Type B pancreatic cell (in vitro differentiated cells): ENCODE data around the gene DAZAP1. TPM values are rescaled to one million over a fixed set of nuclear protein-coding genes. Genes with fewer than 3 reads are reported as not detected.

ENCODE experiments used
- DNase-seq: peaks from one replicate; pipeline ENCODE4 v3.0.0; 2021; ENCODE audit warnings: mixed read lengths; ENCODE audit not compliant: unreplicated experiment; ENCODE audit errors: extremely low spot score
- H3K27ac Mint-ChIP-seq: 2 replicates; pipeline ENCODE4 v1.8.0; 2021; ENCODE audit warnings: mild to moderate bottlenecking, mixed read lengths
- H3K27me3 Mint-ChIP-seq: 2 replicates; pipeline ENCODE4 v1.8.0; 2021; ENCODE audit warnings: mixed read lengths
- H3K36me3 Mint-ChIP-seq: 2 replicates; pipeline ENCODE4 v1.8.0; 2021; ENCODE audit warnings: mixed read lengths
- H3K4me1 Mint-ChIP-seq: one replicate; pipeline ENCODE4 v1.8.0; 2021; ENCODE audit warnings: mixed read lengths; ENCODE audit not compliant: unreplicated experiment
- H3K4me3 Mint-ChIP-seq: 2 replicates; pipeline ENCODE4 v1.8.0; 2021; ENCODE audit warnings: mild to moderate bottlenecking, mixed read lengths
- H3K9me3 Mint-ChIP-seq: 2 replicates; pipeline ENCODE4 v1.8.0; 2021; ENCODE audit warnings: mixed read lengths
- CTCF ChIP-seq: fragments of 200-600 bp; sonication (generic); conservative IDR thresholded peaks from 2 replicates; pipeline ENCODE4 v1.5.0; 2021; ENCODE audit warnings: antibody characterized with exemption, mild to moderate bottlenecking
- total RNA-seq: library from RNA; stranded (reverse); gene quantifications from 2 replicates; pipeline ENCODE4 v1.2.1, GENCODE V29; 2021; ENCODE audit warnings: low replicate concordance

Gene DAZAP1
- total RNA-seq, 1 donor from 2014 or later: 124 TPM

DNA sequence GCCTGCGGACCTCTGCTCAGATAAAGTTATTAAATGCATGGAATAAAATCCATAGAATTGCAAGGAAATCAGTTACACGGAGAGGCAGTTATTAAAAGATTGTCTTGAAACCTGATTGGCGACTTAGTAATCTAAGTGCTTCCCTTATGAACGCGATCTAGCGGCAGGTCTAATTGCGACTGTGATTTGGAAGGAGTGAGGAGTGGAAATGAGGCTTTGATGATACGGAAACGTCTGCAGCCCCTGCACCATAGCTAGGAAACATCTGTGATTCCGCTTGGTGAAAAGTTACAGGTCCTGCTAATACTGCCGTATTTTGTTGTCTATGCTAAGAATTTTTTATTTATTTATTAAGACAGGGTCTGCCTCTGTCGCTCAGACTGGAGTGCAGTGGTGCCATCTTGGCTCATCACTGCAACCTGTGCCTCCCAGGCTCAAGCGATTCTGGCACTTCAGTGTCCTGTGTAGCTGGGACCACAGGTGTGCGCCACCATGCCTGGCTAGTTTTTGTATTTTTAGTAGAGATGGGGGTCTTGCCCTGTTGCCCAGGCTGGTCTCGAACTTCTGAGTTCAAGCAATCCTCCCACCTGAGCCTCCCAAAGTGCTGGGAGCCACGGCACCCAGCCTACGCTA is 22.8 kb upstream of the DAZAP1 start:
- no peak for TF ChIP-seq CTCF
- H3K4me1 Mint-ChIP-seq: peaks cover 14% of the 10 kb centered on the region
- H3K36me3 Mint-ChIP-seq: peaks cover 9% of the 10 kb centered on the region
- peaks cover 10% of the 10 kb centered on the region for H3K27me3 Mint-ChIP-seq
- H3K9me3 Mint-ChIP-seq: no peaks in the 10 kb centered on the region
- peak overlapping the region; percentile 82 for H3K4me3 Mint-ChIP-seq
- DNase-seq: no peak
- H3K27ac Mint-ChIP-seq: peak overlapping the region; percentile 42

DNA sequence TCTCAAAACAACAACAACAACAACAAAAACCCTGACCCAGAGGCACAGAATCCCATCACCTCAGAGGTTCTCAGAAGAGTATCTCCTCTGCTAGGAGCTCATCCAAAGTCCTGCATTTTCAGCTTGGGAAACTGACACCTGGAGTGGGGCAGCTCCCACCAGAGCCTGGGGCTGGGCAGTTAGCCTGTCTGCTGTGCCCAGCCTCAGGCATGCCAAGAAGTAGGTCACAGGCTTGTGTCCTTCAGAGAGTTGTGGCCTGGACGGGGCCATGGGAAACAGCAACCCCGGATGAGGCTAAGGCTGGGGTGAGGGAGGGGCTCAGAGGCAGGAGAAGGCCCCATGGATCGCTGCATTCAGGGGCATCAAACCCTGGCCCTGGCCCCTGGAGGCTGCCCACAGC is 21.6 kb upstream of the DAZAP1 start:
- Mint-ChIP-seq H3K4me1 (peaks cover 14% of the 10 kb centered on the region), H3K4me3 (no peak overlapping the region), H3K36me3 (peaks cover 9% of the 10 kb centered on the region), H3K27me3 (peaks cover 10% of the 10 kb centered on the region), H3K27ac (no peak overlapping the region), H3K9me3 (no peaks in the 10 kb centered on the region)
- no peak for TF ChIP-seq CTCF
- DNase-seq: no peak

GRCh38 chr19:1386945-1387683 is 20.3 kb upstream of the DAZAP1 start:
- H3K4me3 Mint-ChIP-seq: no peak overlapping the region
- H3K4me1 Mint-ChIP-seq: peaks cover 9% of the 10 kb centered on the region
- H3K9me3 Mint-ChIP-seq: no peaks in the 10 kb centered on the region
- no peak for TF ChIP-seq CTCF
- no peak overlapping the region for H3K27ac Mint-ChIP-seq
- DNase-seq: no peak
- H3K36me3 Mint-ChIP-seq: peaks cover 9% of the 10 kb centered on the region
- H3K27me3 Mint-ChIP-seq: peaks cover 10% of the 10 kb centered on the region

- no peak for TF ChIP-seq CTCF
- Mint-ChIP-seq H3K36me3 (peaks cover 9% of the 10 kb centered on the region), H3K27me3 (peaks cover 7% of the 10 kb centered on the region), H3K4me3 (no peak overlapping the region), H3K9me3 (no peaks in the 10 kb centered on the region), H3K27ac (no peak overlapping the region), H3K4me1 (peaks cover 6% of the 10 kb centered on the region)
- DNase-seq: no peak
Observed at GRCh38 chr19:1387684-1388636, 19.4 kb upstream of the DAZAP1 start.

- Mint-ChIP-seq H3K36me3 (peaks cover 3% of the 10 kb centered on the region), H3K9me3 (no peaks in the 10 kb centered on the region), H3K4me3 (peak overlapping the region; percentile 34), H3K27me3 (peaks cover under 1% of the 10 kb centered on the region), H3K4me1 (no peaks in the 10 kb centered on the region), H3K27ac (no peak overlapping the region)
- DNase-seq: no peak
- no peak for TF ChIP-seq CTCF
Observed at GRCh38 chr19:1388637-1389026, 18.8 kb upstream of the DAZAP1 start.
